ENCODE measurements around the gene SGK2. TPM values are rescaled to one million over a fixed set of nuclear protein-coding genes. Genes with fewer than 3 reads are reported as not detected.

Gene SGK2
- total and polyA plus RNA-seq, 9 of the 15 experiments (the other 6 are each of a cell fraction or from before 2014, with no cell fraction given): 0.07 to 0.31 (median 0.15) TPM; not detected in 2

GRCh38 chr20:43520074-43520630, 38.7 kb upstream of the SGK2 start:
- in situ Hi-C loops (cut with MboI): no loop called here

More at GRCh38 chr20:43520074-43520630, 38.7 kb upstream of the SGK2 start:
- Histone ChIP-seq H3K79me2 (ENCODE audit: control insufficient read depth, insufficient read depth, low read length) (peaks cover 17% of the 10 kb centered on the region; the same call in 2 of the 3 replicates), H3K4me1 (replicated peaks in 1 of 2; ENCODE audit: control insufficient read depth in 2 of 2, insufficient read depth in 2 of 2, low read length in 2 of 2) (peaks cover 15 to 22% of the 10 kb centered on the region in 2 experiments; a peak in 4 of 5 replicates), H3K9ac (ENCODE audit: insufficient read depth in 1 of 2, low read depth in 2 of 2, low read length in 2 of 2) (no peak overlapping the region), H3K9me1 (ENCODE audit: control insufficient read depth, insufficient read depth, low read length) (no peaks in the 10 kb centered on the region), H3K36me3 (ENCODE audit: control insufficient read depth, insufficient read depth, low read length) (peaks cover 14% of the 10 kb centered on the region; the same call in 1 of the 3 replicates), H3K4me3 (no peak overlapping the region), H4K20me1 (replicated peaks; ENCODE audit: control insufficient read depth, insufficient read depth, low read length) (no peaks in the 10 kb centered on the region), H3K27ac (ENCODE audit: extremely low read depth, low read depth, low read length) (no peak overlapping the region), H3K27me3 (ENCODE audit: control insufficient read depth in 2 of 2, insufficient read depth in 2 of 2, low read length in 2 of 2) (no peaks in the 10 kb centered on the region), H3K9me3 (replicated peaks; ENCODE audit: control insufficient read depth, insufficient read depth, low read depth, low read length) (no peaks in the 10 kb centered on the region; the same call in 1 of the 2 replicates), H2AFZ (ENCODE audit: low read depth, low read length) (no peak overlapping the region), H3K4me2 (ENCODE audit: insufficient read depth, low read length) (no peak overlapping the region)
- TF ChIP-seq HNRNPK (IDR thresholded peaks at IDR 0.05; ENCODE audit: low read depth, low read length, poor library complexity, severe bottlenecking): no peak
- no peak for TF ChIP-seq SIX5 (IDR thresholded peaks at IDR 0.05; ENCODE audit: borderline replicate concordance in 1 of 2, insufficient read depth in 1 of 2, low read depth in 1 of 2, low read length in 2 of 2)
- TF ChIP-seq GTF2F1 (IDR thresholded peaks at IDR 0.05; ENCODE audit: low read depth, low read length): no peak
- no peak for TF ChIP-seq SFPQ (IDR thresholded peaks at IDR 0.05; ENCODE audit: low read depth, low read length)
- peak; percentile 15 for TF ChIP-seq RBM25 (IDR thresholded peaks at IDR 0.05; ENCODE audit: low read depth, low read length, severe bottlenecking)
- peak; percentile 30 for TF ChIP-seq ZNF146 (CRISPR knock-in tag; IDR thresholded peaks at IDR 0.05; ENCODE audit: unreplicated experiment)
- CTCF ChIA-PET (ENCODE audit: low intra/inter-chr PET ratio): no interaction called here
- POLR2A ChIA-PET: interaction anchor here (0.7 kb wide), 1 partner anchor 10 kb away, joined by 4 read pairs; no protein-coding TSS in a partner anchor
- FAIRE-seq: no peak
- no peak for DNase-seq (ENCODE audit: extremely low read depth in 1 of 4, low spot score in 3 of 4)
- BruUV-seq (replicated peaks): no TSS peak
- WGBS (ENCODE audit: insufficient coverage, low coverage, missing lambda C conversion rate): 100% methylated on average over 1 of the region's 1 CpG
- intact Hi-C loops (cut with micrococcal nuclease): no loop called here
- no peak for ATAC-seq

All from K562 (cell line).